A549 (cell line): ENCODE results near the gene DOCK6.

Experiments used
- JUNB ChIP-seq: fragments of >200 bp; sonication (Bioruptor Twin); formaldehyde crosslinking; IDR thresholded peaks from 2 replicates; pipeline ENCODE4 v1.6.1; 2016
- NPAS2 ChIP-seq: fragments of 250-450 bp; sonication (Bioruptor Pico); IDR thresholded peaks from 2 replicates; pipeline ENCODE4 v1.8.0; 2022; ENCODE audit warnings: mild to moderate bottlenecking, moderate library complexity, borderline replicate concordance
- POLR2A ChIP-seq: IDR thresholded peaks from 2 replicates; pipeline ENCODE4 v1.6.1; 2012; ENCODE audit warnings: mild to moderate bottlenecking, low read length
- RAD21 ChIP-seq, 2 experiments: fragments of >200 bp in 1 of 2; sonication (Bioruptor Twin) in 1 of 2; formaldehyde crosslinking in 1 of 2; IDR thresholded peaks in 1 of 2; conservative IDR thresholded peaks in 1 of 2; 2 replicates in 1 of 2; 3 replicates in 1 of 2; pipeline ENCODE4 v1.6.1; 2012 to 2018; ENCODE audit warnings: inconsistent platforms in 1 of 2
- TF ChIP-seq, protein P1 (sequence below): fragments of 450-650 bp; IDR thresholded peaks from 2 replicates; pipeline ENCODE4 v1.6.1; 2014; ENCODE audit warnings: antibody characterized with exemption
- TF ChIP-seq, protein P2 (sequence below): fragments of >200 bp; sonication (Bioruptor Twin); formaldehyde crosslinking; IDR thresholded peaks from 3 replicates; pipeline ENCODE4 v1.5.1; 2016
- TF ChIP-seq, protein P3 (sequence below): fragments of >200 bp; sonication (Bioruptor Twin); formaldehyde crosslinking; IDR thresholded peaks from 3 replicates; pipeline ENCODE4 v1.6.1; 2016

DNA sequence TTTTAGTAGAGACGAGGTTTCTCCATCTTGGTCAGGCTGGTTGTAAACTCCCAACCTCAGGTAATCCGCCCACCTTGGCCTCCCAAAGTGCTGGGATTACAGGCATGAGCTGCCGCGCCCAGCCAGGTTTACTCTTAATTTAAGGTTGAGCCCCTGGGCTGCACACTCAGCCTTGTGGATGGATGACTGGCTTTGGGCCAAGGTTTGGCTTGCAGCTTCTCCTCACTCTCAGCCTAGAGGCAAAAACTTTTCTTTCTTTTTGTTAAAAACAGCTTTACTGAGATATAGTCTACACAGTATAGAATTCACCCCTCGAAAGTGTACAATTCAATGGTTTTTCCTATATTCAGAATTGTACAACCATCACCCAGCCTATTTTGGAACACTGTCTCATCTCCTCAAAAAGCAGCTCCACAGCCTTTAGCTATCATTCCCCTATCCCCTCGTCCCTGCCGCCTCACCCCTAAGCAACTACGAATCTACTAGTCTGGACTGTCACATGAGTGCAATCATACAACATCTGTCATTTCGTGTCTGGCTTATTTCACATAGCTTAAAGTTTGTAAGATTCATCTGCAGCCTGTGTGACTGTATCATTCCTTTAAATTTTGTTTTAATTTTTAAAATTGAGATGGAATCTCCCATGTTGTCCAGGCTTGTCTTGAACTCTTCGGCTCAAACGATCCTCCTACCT lies 19.2 kb upstream of the DOCK6 start:
- no peak for TF ChIP-seq POLR2A
- TF ChIP-seq, protein P1, sequence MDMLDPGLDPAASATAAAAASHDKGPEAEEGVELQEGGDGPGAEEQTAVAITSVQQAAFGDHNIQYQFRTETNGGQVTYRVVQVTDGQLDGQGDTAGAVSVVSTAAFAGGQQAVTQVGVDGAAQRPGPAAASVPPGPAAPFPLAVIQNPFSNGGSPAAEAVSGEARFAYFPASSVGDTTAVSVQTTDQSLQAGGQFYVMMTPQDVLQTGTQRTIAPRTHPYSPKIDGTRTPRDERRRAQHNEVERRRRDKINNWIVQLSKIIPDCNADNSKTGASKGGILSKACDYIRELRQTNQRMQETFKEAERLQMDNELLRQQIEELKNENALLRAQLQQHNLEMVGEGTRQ = no peak
- TF ChIP-seq, protein P2, sequence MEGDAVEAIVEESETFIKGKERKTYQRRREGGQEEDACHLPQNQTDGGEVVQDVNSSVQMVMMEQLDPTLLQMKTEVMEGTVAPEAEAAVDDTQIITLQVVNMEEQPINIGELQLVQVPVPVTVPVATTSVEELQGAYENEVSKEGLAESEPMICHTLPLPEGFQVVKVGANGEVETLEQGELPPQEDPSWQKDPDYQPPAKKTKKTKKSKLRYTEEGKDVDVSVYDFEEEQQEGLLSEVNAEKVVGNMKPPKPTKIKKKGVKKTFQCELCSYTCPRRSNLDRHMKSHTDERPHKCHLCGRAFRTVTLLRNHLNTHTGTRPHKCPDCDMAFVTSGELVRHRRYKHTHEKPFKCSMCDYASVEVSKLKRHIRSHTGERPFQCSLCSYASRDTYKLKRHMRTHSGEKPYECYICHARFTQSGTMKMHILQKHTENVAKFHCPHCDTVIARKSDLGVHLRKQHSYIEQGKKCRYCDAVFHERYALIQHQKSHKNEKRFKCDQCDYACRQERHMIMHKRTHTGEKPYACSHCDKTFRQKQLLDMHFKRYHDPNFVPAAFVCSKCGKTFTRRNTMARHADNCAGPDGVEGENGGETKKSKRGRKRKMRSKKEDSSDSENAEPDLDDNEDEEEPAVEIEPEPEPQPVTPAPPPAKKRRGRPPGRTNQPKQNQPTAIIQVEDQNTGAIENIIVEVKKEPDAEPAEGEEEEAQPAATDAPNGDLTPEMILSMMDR = no peak
- TF ChIP-seq, protein P3, sequence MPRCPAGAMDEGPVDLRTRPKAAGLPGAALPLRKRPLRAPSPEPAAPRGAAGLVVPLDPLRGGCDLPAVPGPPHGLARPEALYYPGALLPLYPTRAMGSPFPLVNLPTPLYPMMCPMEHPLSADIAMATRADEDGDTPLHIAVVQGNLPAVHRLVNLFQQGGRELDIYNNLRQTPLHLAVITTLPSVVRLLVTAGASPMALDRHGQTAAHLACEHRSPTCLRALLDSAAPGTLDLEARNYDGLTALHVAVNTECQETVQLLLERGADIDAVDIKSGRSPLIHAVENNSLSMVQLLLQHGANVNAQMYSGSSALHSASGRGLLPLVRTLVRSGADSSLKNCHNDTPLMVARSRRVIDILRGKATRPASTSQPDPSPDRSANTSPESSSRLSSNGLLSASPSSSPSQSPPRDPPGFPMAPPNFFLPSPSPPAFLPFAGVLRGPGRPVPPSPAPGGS = no peak
- no peak for TF ChIP-seq RAD21 (conservative IDR thresholded peaks at IDR 0.05 in 1 of 2, IDR thresholded peaks at IDR 0.05 in 1 of 2)
- TF ChIP-seq NPAS2 (CRISPR knock-in tag) = no peak
- TF ChIP-seq JUNB = no peak
